Right ventricle myocardium inferior (tissue), 1 donor: ENCODE results near the gene CDH16. TPM values are rescaled to one million over a fixed set of nuclear protein-coding genes. Genes with fewer than 3 reads are reported as not detected.
A peak's percentile ranks its signal among the peaks of the same experiment; 100 is the strongest.
"Not testable (repeated sequence)": the region's sequence is repeated elsewhere in the genome, so short reads cannot be mapped to it uniquely, and the experiment has no call there.

ENCODE experiments used
- ATAC-seq: fragments of 200-7000 bp; cut with Tn5 transposase; one replicate; pipeline ENCODE4 v1.9.1; 2020; ENCODE audit warnings: mild to moderate bottlenecking, moderate library complexity
- DNase-seq: peaks from one replicate; pipeline ENCODE4 v3.0.0; 2021; ENCODE audit errors: missing footprints
- intact Hi-C: fragments of 100-400 bp; cut with DNase I; formaldehyde crosslinking; loops from one replicate; pipeline ENCODE4 v1.11.0; 2022
- long read RNA-seq: library from polyadenylated mRNA; unstranded; transcript quantifications from one replicate; pipeline ENCODE4 v2.0.0, GENCODE V29; 2021
- total RNA-seq: library from RNA; stranded (reverse); fragmentation: NEBNext Ultra II Directional; extraction: Animal tissue kit (Norgen Biotek cat#: 25700); gene quantifications from one replicate; pipeline ENCODE4 v1.2.1, GENCODE V29; 2021
- donor health status: DM: no; HTN: yes; CAD: no; lungs with severe emphysema.

The CDH16 gene, protein sequence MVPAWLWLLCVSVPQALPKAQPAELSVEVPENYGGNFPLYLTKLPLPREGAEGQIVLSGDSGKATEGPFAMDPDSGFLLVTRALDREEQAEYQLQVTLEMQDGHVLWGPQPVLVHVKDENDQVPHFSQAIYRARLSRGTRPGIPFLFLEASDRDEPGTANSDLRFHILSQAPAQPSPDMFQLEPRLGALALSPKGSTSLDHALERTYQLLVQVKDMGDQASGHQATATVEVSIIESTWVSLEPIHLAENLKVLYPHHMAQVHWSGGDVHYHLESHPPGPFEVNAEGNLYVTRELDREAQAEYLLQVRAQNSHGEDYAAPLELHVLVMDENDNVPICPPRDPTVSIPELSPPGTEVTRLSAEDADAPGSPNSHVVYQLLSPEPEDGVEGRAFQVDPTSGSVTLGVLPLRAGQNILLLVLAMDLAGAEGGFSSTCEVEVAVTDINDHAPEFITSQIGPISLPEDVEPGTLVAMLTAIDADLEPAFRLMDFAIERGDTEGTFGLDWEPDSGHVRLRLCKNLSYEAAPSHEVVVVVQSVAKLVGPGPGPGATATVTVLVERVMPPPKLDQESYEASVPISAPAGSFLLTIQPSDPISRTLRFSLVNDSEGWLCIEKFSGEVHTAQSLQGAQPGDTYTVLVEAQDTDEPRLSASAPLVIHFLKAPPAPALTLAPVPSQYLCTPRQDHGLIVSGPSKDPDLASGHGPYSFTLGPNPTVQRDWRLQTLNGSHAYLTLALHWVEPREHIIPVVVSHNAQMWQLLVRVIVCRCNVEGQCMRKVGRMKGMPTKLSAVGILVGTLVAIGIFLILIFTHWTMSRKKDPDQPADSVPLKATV
- 0.16 TPM for total RNA-seq
- long read RNA-seq: 0 reads

DNA sequence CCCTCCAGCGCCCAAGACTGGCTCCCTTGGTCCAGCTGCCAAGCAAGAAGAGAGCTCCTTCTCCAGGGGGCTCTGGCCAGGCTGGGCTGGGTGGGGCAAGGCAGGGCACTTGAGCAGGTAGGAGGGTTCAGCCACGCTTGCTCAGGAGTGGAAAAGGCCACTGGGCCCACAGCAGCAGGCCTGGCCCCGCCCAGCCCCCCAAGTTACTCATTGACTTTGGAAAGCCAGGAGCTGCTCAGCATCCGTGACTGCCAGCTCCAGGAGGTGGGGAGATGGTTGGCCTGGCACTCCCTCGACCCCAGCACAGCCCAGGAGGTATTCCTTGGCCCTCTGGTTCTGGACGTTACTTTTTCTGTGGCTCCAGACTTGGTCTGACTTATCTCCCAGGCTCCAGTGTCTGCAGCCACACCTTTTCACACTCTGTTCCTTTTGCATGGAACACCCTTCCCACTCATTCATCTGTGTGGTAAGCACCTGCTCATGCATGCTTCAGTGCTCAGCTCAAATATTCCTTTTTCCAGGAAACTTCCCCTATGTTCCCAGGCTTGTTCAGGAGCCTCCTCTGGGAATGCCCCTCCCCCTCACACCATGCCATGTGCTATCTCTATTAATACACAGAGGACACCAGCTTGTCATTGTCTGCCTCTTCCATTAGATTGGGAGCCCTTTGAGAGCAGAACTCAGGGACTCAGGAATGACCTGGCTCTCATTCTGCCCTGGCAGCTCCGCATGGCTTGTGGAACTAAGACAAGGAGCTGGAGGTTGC is at the start of gene CDH16:
Gene CDH16 (minus strand): TSS at position 83 of the 766 bp plus-strand sequence. CDS start 820 bp downstream, outside the sequence.
- intact Hi-C loops: no loop called here

DNA sequence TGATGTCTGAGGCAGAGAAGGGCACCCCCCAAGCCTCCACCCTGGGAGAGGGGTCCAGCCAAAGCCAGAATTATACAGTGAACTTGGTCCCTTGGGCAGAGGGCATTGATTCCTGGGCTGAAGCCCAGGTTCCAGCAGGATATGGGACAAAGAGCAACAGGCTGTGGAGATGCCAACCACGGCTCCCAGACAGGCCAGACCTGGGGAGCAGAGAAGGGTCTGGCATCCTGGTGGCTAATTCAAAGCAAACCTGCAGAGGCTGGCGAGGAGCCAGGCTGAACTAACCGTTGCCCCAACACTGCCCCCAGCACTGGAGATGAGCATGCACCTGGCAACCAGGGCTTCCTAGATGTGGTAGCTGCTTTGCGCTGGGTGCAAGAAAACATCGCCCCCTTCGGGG is 45.4 kb upstream of the CDH16 start:
- intact Hi-C loops: no loop called here
- DNase-seq: no peak

More for the DNA sequence above, at the start of gene CDH16:
- ATAC-seq (no peak), DNase-seq (peak; percentile 22)

GRCh38 chr16:66961914-66962313 is 43.2 kb upstream of the CDH16 start:
- no peak for DNase-seq

More for the DNA sequence above, 45.4 kb upstream of the CDH16 start:
- ATAC-seq: peak; percentile 37

DNA sequence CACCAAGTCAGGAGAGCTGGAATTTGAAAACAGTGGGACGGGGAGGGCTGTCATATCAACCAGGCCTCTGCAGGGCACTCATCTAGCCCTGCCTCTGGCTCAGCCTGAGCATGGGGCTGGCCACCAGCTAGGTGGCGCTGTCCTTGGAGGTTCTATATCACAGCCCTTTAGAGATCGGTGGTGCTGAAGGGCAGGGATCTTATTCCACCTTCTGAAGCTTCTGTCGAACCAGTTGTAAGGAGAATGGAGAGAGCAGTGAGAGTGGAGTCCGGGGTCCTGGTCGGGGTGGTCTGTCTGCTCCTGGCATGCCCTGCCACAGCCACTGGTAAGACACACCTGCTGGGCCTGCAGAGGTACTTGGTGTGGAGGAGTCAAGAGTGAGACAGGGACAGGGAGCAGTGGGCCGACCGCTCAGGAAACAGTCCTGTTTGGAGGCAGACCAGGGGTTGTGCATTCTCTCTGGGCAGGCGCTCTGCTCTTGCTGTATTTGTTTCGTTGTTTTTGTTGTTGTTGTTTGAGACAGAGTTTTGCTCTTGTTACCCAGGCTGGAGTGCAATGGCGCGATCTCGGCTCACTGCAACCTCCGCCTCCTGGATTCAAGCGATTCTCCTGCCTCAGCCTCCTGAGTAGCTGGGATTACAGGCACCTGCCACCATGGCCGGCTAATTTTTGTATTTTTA is 42.5 kb upstream of the CDH16 start, which contains the start of gene CES3:
Gene CES3 (plus strand): TSS at position 202 of the 680 bp plus-strand sequence. CDS start 42 bp downstream, at position 244.
- DNase-seq (peak; percentile 79), ATAC-seq (no peak)
- intact Hi-C loops: no loop called here

More at GRCh38 chr16:66961914-66962313, 43.2 kb upstream of the CDH16 start:
- intact Hi-C loops: no loop called here
- no peak for ATAC-seq

DNA sequence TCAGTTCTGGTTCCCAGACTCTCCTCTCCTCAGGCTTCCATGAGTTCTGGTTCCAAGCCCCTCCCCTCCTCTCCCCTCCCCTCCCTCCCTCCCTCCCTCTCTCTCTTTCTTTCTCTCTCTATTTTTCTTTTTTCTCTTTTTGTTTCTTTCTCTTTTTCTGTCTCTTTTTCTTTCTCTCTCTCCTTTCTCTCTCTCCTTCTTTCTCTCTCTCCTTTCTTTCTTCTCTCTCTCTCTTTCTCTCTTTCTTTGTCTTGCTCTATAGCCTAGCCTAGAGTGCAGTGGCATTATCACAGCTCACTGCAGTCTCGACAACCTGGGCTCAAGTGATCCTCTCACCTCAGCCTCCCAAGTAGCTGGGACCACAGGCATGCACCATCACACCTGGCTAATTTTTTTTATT is 41.6 kb upstream of the CDH16 start:
- intact Hi-C loops: no loop called here
- DNase-seq (no peak), ATAC-seq (no peak)

GRCh38 chr16:66959704-66960161 is 41.0 kb upstream of the CDH16 start:
- peak; percentile 78 for DNase-seq
- intact Hi-C loops: no loop called here
- ATAC-seq: peak; percentile 53

- intact Hi-C loops: no loop called here
- no peak for ATAC-seq
- no peak for DNase-seq
These were observed 40.4 kb upstream of the CDH16 start for GRCh38 chr16:66958857-66959703.

- intact Hi-C loops, ATAC-seq, DNase-seq: not testable (repeated sequence)
These were observed 37.4 kb upstream of the CDH16 start for GRCh38 chr16:66956154-66956457.

DNA sequence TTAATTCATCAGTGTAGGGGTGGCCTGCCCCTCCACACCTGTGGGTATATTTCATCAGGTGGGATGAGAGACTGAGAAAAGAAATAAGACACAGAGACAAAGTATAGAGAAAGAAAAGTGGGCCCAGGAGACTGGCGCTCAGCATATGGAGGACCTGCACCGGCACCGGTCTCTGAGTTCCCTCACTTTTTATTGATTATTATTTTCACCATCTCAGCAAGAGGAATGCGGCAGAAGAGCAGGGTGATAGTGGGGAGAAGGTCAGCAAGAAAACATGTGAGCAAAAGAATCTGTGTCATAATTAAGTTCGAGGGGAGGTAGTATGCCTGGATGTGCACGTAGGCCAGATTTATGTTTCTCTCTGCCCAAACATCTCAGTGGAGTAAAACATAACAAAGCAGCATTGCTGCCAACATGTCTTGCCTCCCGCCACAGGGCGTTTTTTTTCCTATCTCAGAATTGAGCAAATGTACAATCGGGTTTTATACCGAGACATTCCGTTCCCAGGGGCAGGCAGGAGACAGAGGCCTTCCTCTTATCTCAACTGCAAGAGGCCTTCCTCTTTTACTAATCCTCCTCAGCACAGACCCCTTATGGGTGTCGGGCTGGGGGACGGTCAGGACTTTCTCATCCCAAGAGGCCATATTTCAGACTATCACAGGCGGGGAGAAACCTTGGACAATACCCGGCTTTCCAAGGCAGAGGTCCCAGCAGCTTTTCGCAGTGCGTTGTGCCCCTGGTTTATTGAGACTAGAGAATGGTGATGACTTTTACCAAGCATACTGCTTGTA is 36.9 kb upstream of the CDH16 start:
- intact Hi-C loops, ATAC-seq: not testable (repeated sequence)

GRCh38 chr16:66954097-66954659 is 35.5 kb upstream of the CDH16 start:
- DNase-seq: peak; percentile 78
- peak; percentile 76 for ATAC-seq
- intact Hi-C loops: no loop called here

More for the DNA sequence above, 36.9 kb upstream of the CDH16 start:
- not testable (repeated sequence) for DNase-seq

DNA sequence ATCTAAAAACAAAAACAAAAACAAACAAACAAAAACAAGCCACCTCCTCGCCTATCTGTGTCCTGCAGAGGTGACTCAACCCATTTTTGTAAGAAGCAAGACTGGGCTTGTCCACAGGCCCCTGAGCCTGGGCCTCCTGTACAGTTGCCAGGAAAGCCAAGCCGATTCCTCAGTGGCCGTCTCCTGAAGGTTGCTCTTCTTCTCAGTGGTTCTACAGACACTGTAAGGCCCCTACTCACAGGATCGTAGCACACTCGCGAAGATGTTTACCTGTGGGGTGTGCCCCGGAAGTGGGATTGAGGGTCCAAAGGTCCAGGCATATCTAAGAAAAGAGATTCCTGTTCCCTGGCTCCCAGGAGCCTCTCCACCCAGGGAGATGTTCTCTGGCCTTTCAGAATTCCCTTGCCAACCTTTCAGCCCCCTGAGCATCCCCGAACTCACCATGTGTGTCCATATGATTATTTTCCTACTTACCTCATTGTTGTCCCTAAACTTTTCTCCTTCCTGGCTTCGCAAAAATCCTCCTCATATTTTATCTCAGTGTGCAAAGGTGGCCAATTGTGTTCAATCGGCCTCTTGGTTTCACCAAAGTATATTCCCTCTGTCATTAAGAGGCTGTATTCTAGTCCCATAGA is 34.9 kb upstream of the CDH16 start:
- intact Hi-C loops: no loop called here
- ATAC-seq (no peak), DNase-seq (no peak)

- no peak for ATAC-seq
- intact Hi-C loops: no loop called here
- no peak for DNase-seq
These were observed 33.9 kb upstream of the CDH16 start for GRCh38 chr16:66952430-66953110.

GRCh38 chr16:66950971-66951790 is 32.5 kb upstream of the CDH16 start:
- ATAC-seq (no peak), DNase-seq (no peak)
- intact Hi-C loops: no loop called here

DNA sequence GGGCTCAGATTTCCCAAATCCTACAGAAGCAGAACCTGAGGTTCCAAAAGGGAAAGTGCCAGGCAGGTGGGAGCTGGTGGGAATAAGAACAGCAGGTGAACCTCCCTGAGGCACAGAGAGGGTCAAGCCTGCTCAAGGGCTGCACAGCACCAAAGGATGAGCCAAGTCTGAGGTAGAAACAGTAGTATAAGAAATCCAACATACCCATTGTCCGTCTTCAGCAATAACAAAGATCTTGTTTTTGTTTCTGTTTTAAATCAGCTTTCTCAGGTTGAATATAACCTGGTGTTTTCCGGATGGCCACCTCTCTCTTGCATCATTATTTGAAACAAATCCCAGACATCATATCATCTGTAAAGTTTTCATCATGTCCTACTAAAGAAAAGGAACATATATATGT is 31.8 kb upstream of the CDH16 start:
- DNase-seq (no peak), ATAC-seq (no peak)
- intact Hi-C loops: no loop called here

DNA sequence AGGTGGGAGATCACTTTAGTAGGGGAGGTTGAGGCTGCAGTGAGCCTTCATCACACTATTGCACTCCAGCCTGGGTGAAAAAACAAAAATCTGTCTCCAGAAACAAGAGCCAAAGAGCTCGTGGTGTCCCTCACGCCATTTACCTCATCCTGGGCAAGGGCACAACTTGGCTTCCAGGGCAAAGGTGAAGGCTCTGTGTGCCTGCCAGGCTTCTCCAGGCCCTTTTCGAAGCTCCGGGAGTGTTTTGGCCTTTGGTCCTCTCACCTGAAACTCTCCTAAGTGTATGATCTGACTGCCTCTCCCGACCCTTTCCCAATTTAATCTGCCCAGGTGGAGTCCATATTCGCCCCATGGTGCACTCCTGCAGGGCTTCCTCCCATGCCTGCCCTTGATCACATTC is 30.8 kb upstream of the CDH16 start:
- ATAC-seq (no peak), DNase-seq (no peak)
- intact Hi-C loops: loop anchor here (10.0 kb wide), 1 partner anchor 445 kb away; the partner anchor contains the start of gene TPPP3
